ELR (cell line): ENCODE results near the gene ASCL2.

Source experiments
- DNase-seq: peaks from one replicate; pipeline ENCODE4 v3.0.0-alpha.2; 2015; ENCODE audit warnings: low read depth

The ASCL2 gene

GRCh38 chr11:2272228-2272945 lies 2.0 kb upstream of the ASCL2 start:
- DNase-seq, result no peak

GRCh38 chr11:2271327-2272227 lies 1.2 kb upstream of the ASCL2 start:
- DNase-seq, result no peak

GRCh38 chr11:2271077-2271326 lies 614 bp upstream of the ASCL2 start:
- DNase-seq, result no peak

GRCh38 chr11:2269601-2270321 lies 627 bp downstream of the ASCL2 start:
- no peak for DNase-seq

- DNase-seq, result peak; percentile 10
These were observed 1.4 kb downstream of the ASCL2 start for GRCh38 chr11:2268729-2269600.

- no peak for DNase-seq
These were observed 2.3 kb downstream of the ASCL2 start for GRCh38 chr11:2267851-2268728.

- DNase-seq, result no peak
These were observed 3.0 kb downstream of the ASCL2 start for GRCh38 chr11:2267306-2267850.

GRCh38 chr11:2266586-2267305 lies 3.6 kb downstream of the ASCL2 start:
- no peak for DNase-seq

- DNase-seq, result no peak
These were observed 4.4 kb downstream of the ASCL2 start for GRCh38 chr11:2265854-2266585.

- DNase-seq, result no peak
These were observed 5.0 kb downstream of the ASCL2 start for GRCh38 chr11:2265396-2265795.

GRCh38 chr11:2264366-2265053 lies 5.9 kb downstream of the ASCL2 start:
- no peak for DNase-seq

GRCh38 chr11:2263724-2264360 lies 6.5 kb downstream of the ASCL2 start:
- no peak for DNase-seq

GRCh38 chr11:2263071-2263565 lies 7.3 kb downstream of the ASCL2 start:
- no peak for DNase-seq

GRCh38 chr11:2262301-2263070 lies 7.9 kb downstream of the ASCL2 start:
- no peak for DNase-seq

- no peak for DNase-seq
These were observed 8.8 kb downstream of the ASCL2 start for GRCh38 chr11:2261436-2262230.
